GM12874 (cell line): ENCODE data around the gene ABCC10.

Experiments
- TF ChIP-seq, protein P1 (sequence below): IDR thresholded peaks from 2 replicates; pipeline ENCODE4 v1.5.1; 2011; ENCODE audit warnings: low read depth, mild to moderate bottlenecking, control low read depth, low read length, moderate library complexity; ENCODE audit not compliant: insufficient read depth

The ABCC10 gene

DNA sequence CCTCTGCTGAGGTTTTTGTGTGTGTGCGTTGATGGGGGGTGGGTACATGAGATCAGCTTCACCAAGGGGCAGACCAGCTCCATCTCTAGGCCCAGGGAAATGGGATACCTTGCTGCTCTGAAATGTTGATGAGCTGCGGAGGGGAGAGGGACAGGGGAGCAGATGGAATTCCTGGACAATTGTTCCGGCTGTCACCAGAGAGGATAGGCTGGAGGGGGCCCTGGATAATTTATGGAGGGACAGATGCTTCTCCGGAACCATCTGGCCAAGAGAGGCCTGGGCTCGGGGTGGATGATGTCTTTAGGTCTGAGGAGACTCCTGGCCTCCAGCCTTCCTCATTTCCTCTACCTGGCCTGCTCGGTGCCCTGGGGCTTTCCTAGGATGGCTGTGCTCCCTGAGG lies 48.2 kb downstream of the ABCC10 start:
- TF ChIP-seq, protein P1, sequence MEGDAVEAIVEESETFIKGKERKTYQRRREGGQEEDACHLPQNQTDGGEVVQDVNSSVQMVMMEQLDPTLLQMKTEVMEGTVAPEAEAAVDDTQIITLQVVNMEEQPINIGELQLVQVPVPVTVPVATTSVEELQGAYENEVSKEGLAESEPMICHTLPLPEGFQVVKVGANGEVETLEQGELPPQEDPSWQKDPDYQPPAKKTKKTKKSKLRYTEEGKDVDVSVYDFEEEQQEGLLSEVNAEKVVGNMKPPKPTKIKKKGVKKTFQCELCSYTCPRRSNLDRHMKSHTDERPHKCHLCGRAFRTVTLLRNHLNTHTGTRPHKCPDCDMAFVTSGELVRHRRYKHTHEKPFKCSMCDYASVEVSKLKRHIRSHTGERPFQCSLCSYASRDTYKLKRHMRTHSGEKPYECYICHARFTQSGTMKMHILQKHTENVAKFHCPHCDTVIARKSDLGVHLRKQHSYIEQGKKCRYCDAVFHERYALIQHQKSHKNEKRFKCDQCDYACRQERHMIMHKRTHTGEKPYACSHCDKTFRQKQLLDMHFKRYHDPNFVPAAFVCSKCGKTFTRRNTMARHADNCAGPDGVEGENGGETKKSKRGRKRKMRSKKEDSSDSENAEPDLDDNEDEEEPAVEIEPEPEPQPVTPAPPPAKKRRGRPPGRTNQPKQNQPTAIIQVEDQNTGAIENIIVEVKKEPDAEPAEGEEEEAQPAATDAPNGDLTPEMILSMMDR = no peak

DNA sequence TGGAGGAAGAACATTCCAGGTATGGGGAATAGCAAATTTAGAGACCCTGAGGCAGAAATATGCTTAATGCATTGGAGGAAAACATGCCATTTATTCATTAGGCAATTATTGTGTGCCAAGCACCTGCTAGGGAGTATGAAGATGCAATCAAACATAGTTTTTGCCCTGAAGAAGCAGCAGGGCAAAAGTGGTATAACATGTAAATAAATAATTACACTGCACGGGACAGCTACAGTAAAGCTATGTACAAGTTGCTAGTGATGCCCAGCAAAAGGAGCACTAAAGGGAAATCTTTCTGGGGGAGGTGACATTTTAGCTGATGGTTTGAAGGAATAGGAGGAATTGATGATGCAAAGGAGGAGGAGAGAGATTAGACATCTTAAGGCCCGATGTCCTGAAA lies 49.4 kb downstream of the ABCC10 start:
- TF ChIP-seq, protein P1 = no peak

DNA sequence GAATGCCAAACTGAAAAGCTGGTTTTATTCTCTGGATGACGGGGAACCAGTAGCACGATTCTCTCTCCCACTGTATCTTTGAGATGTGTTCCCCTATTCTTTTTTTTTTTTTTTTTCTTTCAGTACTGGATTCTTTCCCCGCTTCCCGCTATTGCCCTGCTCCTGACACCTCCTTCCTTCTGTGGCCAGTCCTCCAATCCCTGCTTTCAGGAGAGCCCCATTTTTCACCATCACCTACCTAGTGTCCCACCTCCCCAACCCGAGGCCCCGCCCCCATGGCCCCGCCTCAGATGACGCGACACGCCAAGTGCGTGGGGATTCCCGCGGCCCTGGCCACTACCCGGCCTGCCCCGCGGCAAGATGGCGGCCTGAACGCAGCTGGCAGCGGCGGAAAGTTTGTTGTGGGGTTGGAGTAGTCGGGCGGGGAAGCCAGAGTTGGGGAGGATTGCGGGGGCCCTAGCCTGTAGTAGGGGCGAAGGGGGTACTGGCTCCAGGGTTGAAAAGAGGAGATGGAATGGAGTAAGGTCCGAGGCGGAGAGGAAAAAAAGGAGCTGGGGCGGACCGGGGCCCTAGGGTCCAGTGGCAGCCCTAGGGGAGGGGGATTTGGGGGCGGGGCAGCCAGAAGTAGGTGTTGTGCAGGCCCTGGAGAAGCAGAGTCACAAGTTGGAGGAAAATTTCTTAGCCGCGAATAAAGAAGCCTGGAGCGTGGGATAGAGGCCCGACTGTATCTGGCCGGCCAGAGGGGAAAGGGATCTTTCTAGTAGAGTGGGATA lies 50.1 kb downstream of the ABCC10 start, which contains the start of gene TJAP1:
Gene TJAP1 (plus strand): TSS at position 336 of the 773 bp plus-strand sequence. CDS start 21,432 bp downstream, outside the sequence.
- TF ChIP-seq, protein P1 = no peak

DNA sequence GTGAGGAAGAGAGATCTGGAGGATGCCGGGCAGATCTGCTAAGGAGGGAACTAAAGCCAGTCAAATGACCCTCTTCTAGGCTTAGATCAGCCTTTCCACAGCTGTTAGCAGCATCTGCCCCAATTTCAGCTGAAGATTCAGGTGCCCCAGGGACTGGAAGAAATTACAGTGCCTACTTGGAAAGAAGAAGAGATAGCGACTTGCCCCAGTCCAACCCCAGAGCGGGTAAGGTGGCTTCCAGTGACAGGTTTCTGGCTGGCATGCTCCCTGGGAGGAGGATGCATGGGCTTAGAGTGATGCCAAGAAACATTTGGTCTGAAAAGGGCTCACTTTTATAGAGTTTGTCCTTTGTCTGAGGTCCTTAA lies 50.6 kb downstream of the ABCC10 start:
- TF ChIP-seq, protein P1 = no peak

DNA sequence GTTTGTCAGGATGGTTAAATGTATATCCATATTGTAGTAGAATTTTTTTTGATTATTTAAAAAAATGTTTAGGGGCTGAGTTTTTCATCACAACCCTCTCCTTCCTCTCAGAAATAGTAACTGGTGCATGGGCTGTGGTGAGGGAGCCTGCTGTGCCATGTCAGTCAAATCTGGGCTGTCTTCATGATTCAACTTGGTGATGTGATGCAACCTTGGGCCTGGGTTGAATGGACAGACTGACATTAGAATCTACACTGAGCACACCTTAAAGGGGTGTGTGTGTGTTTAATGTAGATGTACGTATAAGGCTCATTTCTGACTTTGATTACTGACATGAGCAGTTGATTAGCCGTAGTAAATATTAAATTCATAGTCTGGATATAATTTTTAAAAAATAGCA lies 53.7 kb downstream of the ABCC10 start:
- TF ChIP-seq, protein P1 = no peak

DNA sequence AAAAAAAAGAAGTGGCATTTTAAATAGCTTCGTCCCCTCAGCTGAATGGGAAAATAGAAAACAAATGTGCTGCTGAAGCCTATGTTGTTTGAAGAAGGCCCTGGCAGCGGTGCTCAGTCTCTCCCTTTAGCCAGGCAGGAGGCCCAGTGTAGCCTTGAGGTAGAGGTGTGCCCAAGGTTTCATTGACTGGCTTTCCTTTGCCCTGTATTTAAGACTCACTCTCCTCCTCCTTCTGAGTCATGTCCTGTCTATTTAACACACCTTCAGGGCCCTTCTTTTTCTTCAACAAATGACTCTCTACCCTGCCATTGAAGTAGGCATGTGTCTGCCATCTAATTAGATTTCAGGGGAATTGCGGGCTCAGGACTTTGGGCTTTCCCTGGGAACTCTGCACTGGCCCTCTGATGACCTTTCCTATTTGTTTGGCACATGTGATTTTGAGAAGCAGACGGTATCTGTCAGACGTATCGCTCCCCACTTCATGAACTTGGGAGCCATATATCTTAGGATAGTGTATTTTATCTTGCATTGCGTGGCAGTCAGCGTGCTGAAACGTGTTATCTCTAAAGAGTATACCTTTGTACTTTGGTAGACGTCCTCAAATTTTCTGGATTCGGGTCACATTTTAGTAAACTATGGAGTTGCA lies 54.4 kb downstream of the ABCC10 start:
- TF ChIP-seq, protein P1 = no peak

DNA sequence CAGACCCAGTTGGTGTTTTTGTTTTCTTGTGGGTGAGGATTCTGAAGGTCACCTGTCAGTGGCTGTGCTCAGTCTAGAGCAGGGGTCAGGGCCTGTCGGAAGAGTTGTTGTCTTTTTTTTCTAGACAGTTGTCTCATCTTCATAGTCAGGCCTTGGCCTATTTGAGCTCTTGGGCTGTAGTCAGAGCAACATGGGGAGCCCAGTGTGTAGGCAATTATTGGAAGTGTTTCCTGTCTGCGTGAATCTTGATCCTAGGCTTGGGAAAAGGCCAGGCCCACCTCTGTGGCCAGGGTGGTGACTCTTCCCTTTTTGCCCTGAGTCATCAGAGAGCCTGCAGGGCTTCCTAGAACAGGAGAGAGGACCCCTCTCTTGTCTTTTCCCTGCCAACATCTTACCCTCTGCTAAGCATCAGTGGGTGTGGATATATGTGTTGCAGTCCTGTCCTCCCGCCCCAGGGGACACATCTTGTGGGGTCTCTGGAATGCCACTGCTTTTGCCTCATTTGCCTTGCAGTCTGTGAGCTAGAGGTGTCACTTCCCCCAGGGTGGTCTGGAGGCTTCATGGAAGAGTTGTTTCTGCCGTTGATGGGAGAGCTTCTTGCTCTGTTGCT lies 61.4 kb downstream of the ABCC10 start:
- TF ChIP-seq, protein P1 = no peak
